Mesothelial cell of epicardium (in vitro differentiated cells): Measurements from ENCODE around the gene CBLL2. TPM values are rescaled to one million over a fixed set of nuclear protein-coding genes. Genes with fewer than 3 reads are reported as not detected.

ENCODE experiments used
- DNase-seq, 2 experiments: peaks; one replicate each; pipeline ENCODE4 v3.0.0; 2021; ENCODE audit warnings: low spot score in 2 of 2; ENCODE audit not compliant: unreplicated experiment in 2 of 2
- H3K27ac Mint-ChIP-seq: 2 replicates; pipeline ENCODE4 v1.8.0; 2021; ENCODE audit warnings: mixed read lengths
- H3K27me3 Mint-ChIP-seq: 2 replicates; pipeline ENCODE4 v1.8.0; 2021; ENCODE audit warnings: low read depth, mixed read lengths
- H3K36me3 Mint-ChIP-seq: 2 replicates; pipeline ENCODE4 v1.8.0; 2021; ENCODE audit warnings: mixed read lengths
- H3K4me1 Mint-ChIP-seq: 2 replicates; pipeline ENCODE4 v1.8.0; 2021; ENCODE audit warnings: mixed read lengths
- H3K4me3 Mint-ChIP-seq: 2 replicates; pipeline ENCODE4 v1.8.0; 2021; ENCODE audit warnings: mild to moderate bottlenecking, moderate library complexity, mixed read lengths
- H3K9me3 Mint-ChIP-seq: 2 replicates; pipeline ENCODE4 v1.8.0; 2021; ENCODE audit warnings: mixed read lengths
- CTCF ChIP-seq: fragments of 200-600 bp; sonication (generic); IDR thresholded peaks from one replicate; pipeline ENCODE4 v1.5.0; 2021; ENCODE audit warnings: antibody characterized with exemption; ENCODE audit not compliant: unreplicated experiment
- total RNA-seq: library from RNA; stranded (reverse); gene quantifications from 3 replicates; pipeline ENCODE4 v1.2.1, GENCODE V29; 2021

Gene CBLL2
- total RNA-seq, 1 donor from 2014 or later: not detected

- Mint-ChIP-seq H3K36me3 (no peaks in the 10 kb centered on the region), H3K4me1 (peaks cover 15% of the 10 kb centered on the region), H3K9me3 (peaks cover 27% of the 10 kb centered on the region), H3K27ac (no peak overlapping the region), H3K27me3 (no peaks in the 10 kb centered on the region), H3K4me3 (no peak overlapping the region)
- no peak for TF ChIP-seq CTCF
- no peak for DNase-seq
Observed at GRCh38 chrX:22296871-22297270, 24.2 kb downstream of the CBLL2 start.

- H3K4me3 Mint-ChIP-seq: no peak overlapping the region
- H3K27me3 Mint-ChIP-seq: no peaks in the 10 kb centered on the region
- H3K9me3 Mint-ChIP-seq: peaks cover 19% of the 10 kb centered on the region
- H3K27ac Mint-ChIP-seq: no peak overlapping the region
- no peaks in the 10 kb centered on the region for H3K36me3 Mint-ChIP-seq
- TF ChIP-seq CTCF: no peak
- DNase-seq: no peak
- H3K4me1 Mint-ChIP-seq: peaks cover 15% of the 10 kb centered on the region
Observed at GRCh38 chrX:22300130-22300529, 27.4 kb downstream of the CBLL2 start.

- Mint-ChIP-seq H3K4me1 (no peaks in the 10 kb centered on the region), H3K27me3 (no peaks in the 10 kb centered on the region), H3K9me3 (peaks cover 43% of the 10 kb centered on the region), H3K4me3 (no peak overlapping the region), H3K27ac (no peak overlapping the region), H3K36me3 (no peaks in the 10 kb centered on the region)
- DNase-seq: no peak
- no peak for TF ChIP-seq CTCF
Observed at GRCh38 chrX:22310779-22311178, 38.1 kb downstream of the CBLL2 start.

GRCh38 chrX:22313766-22314165 is 41.1 kb downstream of the CBLL2 start:
- no peak for DNase-seq
- Mint-ChIP-seq H3K27me3 (no peaks in the 10 kb centered on the region), H3K4me3 (no peak overlapping the region), H3K9me3 (peaks cover 33% of the 10 kb centered on the region), H3K4me1 (no peaks in the 10 kb centered on the region), H3K27ac (no peak overlapping the region), H3K36me3 (no peaks in the 10 kb centered on the region)
- no peak for TF ChIP-seq CTCF

GRCh38 chrX:22314211-22314610 is 41.5 kb downstream of the CBLL2 start:
- no peak for DNase-seq
- Mint-ChIP-seq H3K36me3 (no peaks in the 10 kb centered on the region), H3K9me3 (peaks cover 28% of the 10 kb centered on the region), H3K4me1 (no peaks in the 10 kb centered on the region), H3K27ac (no peak overlapping the region), H3K27me3 (no peaks in the 10 kb centered on the region), H3K4me3 (no peak overlapping the region)
- TF ChIP-seq CTCF: no peak

GRCh38 chrX:22314692-22315091 is 42.0 kb downstream of the CBLL2 start:
- TF ChIP-seq CTCF: no peak
- no peaks in the 10 kb centered on the region for H3K36me3 Mint-ChIP-seq
- no peak for DNase-seq
- H3K4me1 Mint-ChIP-seq: no peaks in the 10 kb centered on the region
- H3K4me3 Mint-ChIP-seq: no peak overlapping the region
- H3K27ac Mint-ChIP-seq: no peak overlapping the region
- H3K27me3 Mint-ChIP-seq: no peaks in the 10 kb centered on the region
- H3K9me3 Mint-ChIP-seq: peaks cover 24% of the 10 kb centered on the region
